Stimulated activated CD4-positive, alpha-beta T cell treated with anti-CD3 and anti-CD28 coated beads, Interleukin-12 subunit alpha, Interleukin-12 subunit beta, amount 100 ng/mL, for 24 hours (primary cell): ENCODE results near the gene GABRA4.

Experiments
- DNase-seq, 2 experiments: peaks; one replicate each; pipeline ENCODE4 v3.0.0-alpha.2; 2020; ENCODE audit warnings: low read depth in 2 of 2

GABRA4 gene

DNA sequence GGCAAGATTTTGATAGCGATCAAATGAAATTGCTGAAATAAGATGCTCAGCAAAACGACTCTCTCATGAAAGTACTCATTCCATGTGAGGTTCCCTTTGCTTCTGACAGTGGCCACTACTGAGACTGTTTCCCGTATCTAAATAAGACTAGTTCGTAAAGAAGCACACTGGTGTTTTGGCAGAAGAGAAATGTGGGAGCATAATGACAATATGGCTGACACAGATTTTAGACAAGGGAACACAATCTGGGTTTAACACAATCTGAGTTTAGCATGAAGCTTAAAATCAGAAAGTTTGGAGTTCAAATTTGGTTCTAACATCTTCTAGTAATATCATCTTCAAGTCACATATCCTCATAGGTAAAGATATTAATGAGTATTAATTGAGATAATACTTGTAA lies 13.7 kb downstream of the GABRA4 start:
- no peak for DNase-seq

- no peak for DNase-seq
Observed at GRCh38 chr4:46979283-46979682, 14.1 kb downstream of the GABRA4 start.

DNA sequence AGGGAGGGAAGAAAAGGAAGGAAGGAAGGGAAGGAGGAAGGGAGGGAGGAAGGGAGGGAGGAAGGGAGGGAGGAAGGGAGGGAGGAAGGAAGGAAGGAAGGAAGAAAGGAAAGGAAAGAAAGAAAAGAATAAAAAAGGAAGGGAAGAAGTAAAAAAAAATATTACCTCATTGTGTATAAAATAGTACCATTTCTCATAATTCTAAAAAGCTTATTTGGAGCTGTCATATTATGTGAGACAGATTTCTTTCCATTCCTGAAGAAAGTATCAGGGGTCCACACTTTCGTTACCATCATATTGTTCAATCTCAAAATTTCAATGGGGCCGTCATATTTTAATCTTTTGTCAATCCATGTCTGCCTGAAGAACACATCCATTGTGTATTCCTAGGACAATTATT lies 16.1 kb downstream of the GABRA4 start:
- no peak for DNase-seq

GRCh38 chr4:46975812-46976553 lies 17.4 kb downstream of the GABRA4 start:
- DNase-seq, result no peak

DNA sequence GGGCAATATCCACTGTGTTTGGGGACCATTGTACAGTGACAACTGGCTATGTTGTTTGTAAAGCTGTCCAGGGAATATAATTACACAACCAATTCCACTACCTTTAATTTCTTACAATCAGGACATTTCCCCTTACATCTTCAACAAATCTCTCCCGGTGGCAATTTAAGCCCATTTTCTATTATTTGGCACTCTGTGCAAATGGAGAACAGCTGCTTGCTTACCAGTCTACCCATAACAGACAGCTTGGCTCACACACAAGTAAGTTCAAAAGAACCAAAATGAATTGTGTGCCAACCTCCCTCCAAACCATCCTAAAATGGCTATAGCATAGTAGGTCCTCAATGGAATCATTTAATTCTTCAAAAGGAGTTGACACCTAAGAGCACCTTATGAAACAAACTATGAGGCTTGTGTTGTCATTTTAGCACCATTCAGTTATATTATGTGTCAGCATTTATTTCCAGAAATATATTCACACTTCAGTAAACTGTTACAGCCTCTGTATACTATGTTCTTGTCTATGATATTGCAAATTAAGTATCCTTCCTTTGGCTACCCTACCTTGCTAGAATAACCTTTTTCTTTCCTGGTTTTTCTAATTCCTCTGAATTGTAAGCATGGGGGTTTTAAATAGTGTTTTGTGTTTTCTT lies 18.4 kb downstream of the GABRA4 start:
- DNase-seq, result no peak

DNA sequence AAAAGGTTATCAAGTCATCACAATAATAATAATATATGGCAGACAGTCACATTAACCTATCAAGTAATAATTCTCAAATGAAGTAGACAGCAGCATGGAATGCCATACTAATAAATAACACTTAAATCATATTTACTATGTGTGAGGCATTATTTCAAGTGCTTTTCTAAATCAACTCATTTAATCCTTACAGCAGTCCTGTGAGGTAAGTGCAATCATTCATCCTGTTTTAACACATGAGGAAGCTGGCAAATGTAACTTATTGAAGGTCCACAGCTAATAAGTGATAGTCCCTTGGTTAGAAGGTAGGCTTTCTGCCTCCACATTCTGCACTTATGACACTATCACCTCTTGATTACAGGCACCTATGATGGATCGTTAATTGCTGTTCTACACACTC lies 24.5 kb downstream of the GABRA4 start:
- DNase-seq, result no peak

DNA sequence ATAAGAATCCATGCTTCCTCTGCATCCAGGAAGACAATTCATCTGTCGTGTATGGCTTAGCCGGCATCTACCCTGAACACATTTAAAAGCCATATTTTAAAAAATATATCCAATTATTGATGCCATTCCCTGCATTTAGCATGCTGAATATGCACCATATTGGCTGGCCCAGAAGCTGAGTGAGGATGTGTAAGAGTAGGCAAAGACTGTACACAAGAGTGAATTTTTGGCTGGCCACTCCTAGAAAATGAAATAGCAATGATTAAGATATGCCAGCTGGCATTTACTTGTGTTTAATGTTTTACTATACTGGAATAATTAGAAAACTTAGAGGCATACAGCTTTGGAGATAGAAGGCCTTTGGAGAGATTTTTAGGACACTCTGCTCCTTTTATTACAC lies 25.8 kb downstream of the GABRA4 start:
- no peak for DNase-seq

GRCh38 chr4:46958742-46959488 lies 34.5 kb downstream of the GABRA4 start:
- no peak for DNase-seq

- DNase-seq, result no peak
Observed at GRCh38 chr4:46956451-46956850, 36.9 kb downstream of the GABRA4 start.

GRCh38 chr4:46955601-46956000 lies 37.8 kb downstream of the GABRA4 start:
- no peak for DNase-seq

DNA sequence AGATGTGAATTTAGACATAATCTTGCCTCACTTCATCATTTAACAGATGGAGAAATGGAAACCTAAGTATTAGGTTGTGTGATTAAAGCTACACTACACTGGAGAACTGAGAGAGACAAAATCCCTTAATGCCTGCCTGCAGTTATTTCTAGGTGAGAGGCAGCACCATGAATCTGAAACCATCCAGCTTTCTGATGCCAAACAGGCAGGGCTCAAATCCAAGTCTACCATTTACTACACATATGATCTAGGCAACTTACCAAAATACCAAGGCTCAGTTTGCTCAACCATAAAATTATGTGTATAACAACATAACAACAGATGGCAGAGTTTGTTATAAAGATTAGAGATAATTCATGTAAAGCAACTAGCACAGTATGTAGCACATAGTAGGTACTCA lies 38.7 kb downstream of the GABRA4 start:
- no peak for DNase-seq

- no peak for DNase-seq
Observed at GRCh38 chr4:46953564-46953963, 39.8 kb downstream of the GABRA4 start.

GRCh38 chr4:46952451-46952850 lies 40.9 kb downstream of the GABRA4 start:
- DNase-seq, result no peak

DNA sequence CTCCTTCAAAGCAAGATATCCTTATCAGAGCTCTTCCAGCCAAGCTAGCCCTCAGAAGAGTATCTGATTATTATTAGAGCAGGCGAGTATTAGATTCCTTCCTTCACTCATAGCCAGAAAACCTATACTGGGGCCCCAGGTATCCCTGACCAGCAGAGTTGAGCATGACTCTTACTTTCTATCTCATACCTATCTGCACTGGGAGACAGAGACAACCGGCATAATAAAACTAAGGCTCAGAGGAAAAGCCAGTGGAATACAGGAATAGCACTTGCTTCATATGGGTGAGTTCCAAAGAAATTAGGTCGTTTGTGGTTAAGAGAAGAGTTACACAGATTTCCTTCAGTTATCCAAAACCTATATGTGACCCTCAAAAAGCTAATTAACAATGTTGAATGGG lies 42.6 kb downstream of the GABRA4 start:
- DNase-seq, result no peak

GRCh38 chr4:46949822-46950221 lies 43.6 kb downstream of the GABRA4 start:
- no peak for DNase-seq

DNA sequence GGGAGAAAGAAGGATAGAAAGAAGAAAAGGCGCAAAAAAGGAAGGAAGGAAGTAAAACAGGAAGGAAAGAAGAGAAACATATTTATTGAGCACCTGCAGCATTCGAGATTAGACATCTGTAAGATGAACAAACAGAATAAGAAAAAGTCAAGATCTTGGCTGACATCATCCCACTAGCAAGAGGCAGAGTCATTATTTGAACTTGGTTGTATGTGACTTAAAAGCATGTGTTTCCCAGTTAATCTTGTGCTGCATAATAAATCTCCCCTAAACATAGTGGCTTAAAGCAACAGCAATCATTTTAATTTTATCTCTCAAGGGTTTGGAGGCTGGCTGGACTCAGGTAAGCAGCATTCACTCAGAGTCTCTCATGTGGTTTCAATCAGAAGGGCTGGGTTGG lies 45.8 kb downstream of the GABRA4 start:
- no peak for DNase-seq

DNA sequence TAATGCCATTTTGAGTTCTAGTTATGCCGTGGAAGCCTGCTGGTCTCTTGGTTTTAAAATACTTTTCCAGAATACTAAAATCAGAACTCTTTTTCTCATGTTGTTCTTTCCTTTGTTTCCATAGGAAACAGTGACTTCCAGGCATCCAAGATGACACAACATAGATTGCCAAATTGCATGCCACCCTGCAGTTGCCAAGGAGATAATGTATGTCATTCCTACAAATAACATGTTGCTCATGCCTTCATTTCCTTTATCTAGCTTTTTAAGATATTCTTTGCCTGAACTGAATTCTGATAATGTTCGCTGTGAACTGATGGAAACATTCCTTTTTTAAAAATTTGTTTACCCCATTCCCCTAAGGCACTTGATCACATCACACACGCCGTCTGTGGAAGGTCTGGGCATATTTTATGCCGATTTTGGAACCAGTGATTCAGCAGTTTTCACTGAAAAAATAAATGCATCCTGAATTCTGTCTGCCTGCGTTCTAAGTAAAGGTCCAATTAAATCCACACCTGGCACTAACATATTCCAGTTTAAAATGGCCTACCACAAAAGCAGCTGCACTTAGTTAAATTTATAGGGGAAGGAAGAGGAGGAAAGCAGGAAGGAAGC lies 46.4 kb downstream of the GABRA4 start:
- DNase-seq, result no peak

GRCh38 chr4:46945062-46945461 lies 48.3 kb downstream of the GABRA4 start:
- DNase-seq, result no peak

DNA sequence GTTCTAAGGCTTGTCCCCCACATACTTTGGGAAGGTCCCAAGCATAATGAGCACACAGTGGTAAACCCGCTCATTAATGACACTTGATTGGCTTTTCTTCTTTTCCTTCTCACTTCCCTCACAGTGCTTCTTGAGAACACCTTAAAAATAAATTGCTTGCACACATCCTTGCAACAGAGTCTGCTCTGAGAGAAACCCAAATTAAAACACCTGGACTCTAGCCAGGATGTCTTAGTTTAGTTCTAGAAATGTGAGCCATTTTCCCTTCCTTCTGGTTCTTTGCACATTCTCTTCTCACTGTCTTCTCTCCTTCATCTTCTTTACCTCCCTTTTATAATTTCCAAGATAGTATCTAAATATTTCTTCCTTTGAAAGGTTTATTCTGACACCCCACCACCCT lies 49.0 kb downstream of the GABRA4 start:
- no peak for DNase-seq

GRCh38 chr4:46937493-46937892 lies 55.9 kb downstream of the GABRA4 start:
- no peak for DNase-seq

GRCh38 chr4:46934726-46935125 lies 58.7 kb downstream of the GABRA4 start:
- no peak for DNase-seq

DNA sequence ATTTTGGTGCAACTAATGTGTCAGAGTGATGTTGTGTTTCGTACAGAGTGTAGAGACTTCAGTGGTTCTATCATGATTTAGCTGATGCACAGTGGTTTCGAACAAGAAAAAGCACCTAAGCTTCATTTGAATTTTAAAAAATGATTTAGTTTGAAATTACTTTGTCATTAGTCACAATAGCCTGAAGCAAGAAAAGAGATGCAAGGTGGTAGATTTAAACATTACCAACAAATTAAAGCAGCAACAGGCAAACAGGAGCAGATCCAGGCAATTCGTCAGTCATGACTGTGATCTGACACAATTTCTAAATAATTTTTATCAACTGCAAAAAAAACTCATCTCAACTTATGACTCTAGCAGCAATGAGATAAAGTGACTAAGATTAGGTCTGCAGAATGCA lies 59.7 kb downstream of the GABRA4 start:
- DNase-seq, result no peak

DNA sequence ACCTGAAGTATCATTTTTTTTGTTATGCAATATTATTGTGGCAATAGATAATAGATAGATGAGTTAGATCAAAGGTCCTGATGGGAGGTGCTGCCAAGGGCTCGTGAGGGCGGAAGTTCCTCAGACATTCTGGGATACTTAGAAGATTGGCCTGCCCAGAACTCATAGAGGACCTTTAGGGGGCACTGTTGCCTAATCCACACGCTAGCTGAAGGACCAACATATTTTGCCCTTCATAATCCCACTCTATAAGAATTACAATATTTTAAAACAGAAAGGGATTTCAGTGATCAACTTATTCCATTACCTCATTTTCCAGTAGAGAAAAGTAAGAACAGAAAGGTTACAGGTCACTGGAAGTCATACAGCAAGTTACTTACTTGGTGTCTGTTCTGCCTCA lies 61.4 kb downstream of the GABRA4 start:
- DNase-seq, result peak in 1 of 2 experiments; percentile 0
